WTC11 (cell line): ENCODE results near the gene HDAC10. TPM values are rescaled to one million over a fixed set of nuclear protein-coding genes. Genes with fewer than 3 reads are reported as not detected.

Source experiments
- ATAC-seq: fragments of 200-7000 bp; cut with Tn5 transposase; 2 replicates; pipeline ENCODE4 v1.10.0; 2021; ENCODE audit warnings: mild to moderate bottlenecking, moderate library complexity
- CTCF ChIA-PET: fragments of 300-600 bp; sonication (Branson Sonifier 250); formaldehyde crosslinking; loops from one replicate; lab custom pipeline; 2021; ENCODE audit warnings: antibody characterized with exemption; lab: Charles Lee
- POLR2A ChIA-PET: fragments of 350-600 bp; sonication (Branson Sonifier 250); formaldehyde crosslinking; loops from one replicate; lab custom pipeline; 2021; ENCODE audit warnings: antibody characterized with exemption; lab: Charles Lee
- DNase-seq: peaks from one replicate; pipeline ENCODE4 v3.0.0; 2021; ENCODE audit warnings: low spot score
- H3K27ac Mint-ChIP-seq: 2 replicates; pipeline ENCODE4 v1.8.0; 2021; ENCODE audit warnings: mixed read lengths
- H3K27me3 Mint-ChIP-seq: 2 replicates; pipeline ENCODE4 v1.8.0; 2021; ENCODE audit warnings: low read depth, mild to moderate bottlenecking, moderate library complexity, mixed read lengths
- H3K36me3 Mint-ChIP-seq: 2 replicates; pipeline ENCODE4 v1.8.0; 2021; ENCODE audit warnings: mixed read lengths
- H3K4me1 Mint-ChIP-seq: 2 replicates; pipeline ENCODE4 v1.8.0; 2022; ENCODE audit warnings: mixed read lengths
- H3K4me3 Mint-ChIP-seq: 2 replicates; pipeline ENCODE4 v1.8.0; 2021; ENCODE audit warnings: mild to moderate bottlenecking, moderate library complexity, mixed read lengths
- H3K9me3 Mint-ChIP-seq: 2 replicates; pipeline ENCODE4 v1.8.0; 2021; ENCODE audit warnings: mixed read lengths
- ATF1 ChIP-seq: sonication (generic); formaldehyde crosslinking; IDR thresholded peaks from 2 replicates; pipeline ENCODE4 v1.8.1; 2023; ENCODE audit warnings: mild to moderate bottlenecking, moderate library complexity, missing genetic modification reagents
- E2F5 ChIP-seq: sonication (generic); formaldehyde crosslinking; IDR thresholded peaks from 2 replicates; pipeline ENCODE4 v1.8.1; 2022; ENCODE audit warnings: mild to moderate bottlenecking, moderate library complexity, missing genetic modification reagents
- FOXP4 ChIP-seq: sonication (generic); formaldehyde crosslinking; IDR thresholded peaks from 2 replicates; pipeline ENCODE4 v1.8.0; 2022; ENCODE audit warnings: mild to moderate bottlenecking, missing genetic modification reagents
- GRHL2 ChIP-seq: fragments of 250-450 bp; sonication (Bioruptor Pico); IDR thresholded peaks from 2 replicates; pipeline ENCODE4 v1.8.0; 2022; ENCODE audit warnings: mild to moderate bottlenecking, moderate library complexity; ENCODE audit not compliant: insufficient replicate concordance, severe bottlenecking
- KAT7 ChIP-seq: sonication (generic); formaldehyde crosslinking; IDR thresholded peaks from 2 replicates; pipeline ENCODE4 v1.8.1; 2023; ENCODE audit warnings: missing genetic modification reagents, mild to moderate bottlenecking, borderline replicate concordance
- PREB ChIP-seq: sonication (generic); formaldehyde crosslinking; IDR thresholded peaks from 2 replicates; pipeline ENCODE4 v1.8.1; 2022; ENCODE audit warnings: mild to moderate bottlenecking, missing genetic modification reagents, moderate library complexity, borderline replicate concordance
- PRRX2 ChIP-seq: fragments of 250-450 bp; sonication (Bioruptor Pico); IDR thresholded peaks from 2 replicates; pipeline ENCODE4 v1.8.0; 2021; ENCODE audit warnings: mild to moderate bottlenecking
- SMAD3 ChIP-seq: sonication (generic); formaldehyde crosslinking; IDR thresholded peaks from 2 replicates; pipeline ENCODE4 v1.8.0; 2022; ENCODE audit warnings: missing genetic modification reagents, mild to moderate bottlenecking, borderline replicate concordance
- ZBTB21 ChIP-seq: sonication (generic); formaldehyde crosslinking; IDR thresholded peaks from 2 replicates; pipeline ENCODE4 v1.8.1; 2023; ENCODE audit warnings: mild to moderate bottlenecking, missing genetic modification reagents, borderline replicate concordance
- ZNF138 ChIP-seq: sonication (generic); formaldehyde crosslinking; conservative IDR thresholded peaks from 2 replicates; pipeline ENCODE4 v1.8.1; 2022; ENCODE audit warnings: mild to moderate bottlenecking, moderate library complexity, missing genetic modification reagents
- ZNF425 ChIP-seq: fragments of 250-450 bp; sonication (Bioruptor Pico); conservative IDR thresholded peaks from 2 replicates; pipeline ENCODE4 v1.9.0; 2021; ENCODE audit warnings: mild to moderate bottlenecking
- ZNF512 ChIP-seq: sonication (generic); formaldehyde crosslinking; IDR thresholded peaks from 2 replicates; pipeline ENCODE4 v1.8.1; 2022; ENCODE audit warnings: missing genetic modification reagents, borderline replicate concordance
- ZNF532 ChIP-seq: fragments of 250-450 bp; sonication (Bioruptor Pico); IDR thresholded peaks from 2 replicates; pipeline ENCODE4 v1.9.0; 2021; ENCODE audit warnings: mild to moderate bottlenecking, borderline replicate concordance
- total RNA-seq: library from RNA; stranded (reverse); gene quantifications from 3 replicates; pipeline ENCODE4 v1.2.3, GENCODE V29; 2021

HDAC10 gene
- total RNA-seq, 1 experiment from 2014 or later = 40.9 TPM

- no peak for TF ChIP-seq PREB (CRISPR knock-in tag)
- no peak for TF ChIP-seq PRRX2
Observed at GRCh38 chr22:50264946-50265669, 14.0 kb upstream of the HDAC10 start (continued).

GRCh38 chr22:50264104-50264745 is 13.2 kb upstream of the HDAC10 start:
- Mint-ChIP-seq H3K27me3 (peaks cover 40% of the 10 kb centered on the region), H3K4me1 (peaks cover 8% of the 10 kb centered on the region), H3K9me3 (no peaks in the 10 kb centered on the region), H3K4me3 (no peak overlapping the region), H3K36me3 (no peaks in the 10 kb centered on the region), H3K27ac (no peak overlapping the region)
- ChIA-PET CTCF (interaction anchor here (0.9 to 3.7 kb wide), 3 partner anchors 8 to 77 kb away, joined by 3 to 21 read pairs (median 3); no protein-coding TSS in a partner anchor), POLR2A (no interaction called here)
- DNase-seq (no peak), ATAC-seq (no peak)
- TF ChIP-seq SMAD3 (CRISPR knock-in tag) (no peak), ATF1 (CRISPR knock-in tag) (no peak), KAT7 (CRISPR knock-in tag) (no peak), ZNF425 (CRISPR knock-in tag) (no peak), ZNF138 (CRISPR knock-in tag) (no peak)

GRCh38 chr22:50262973-50263617 is 12.0 kb upstream of the HDAC10 start:
- H3K36me3 Mint-ChIP-seq = no peaks in the 10 kb centered on the region
- H3K4me1 Mint-ChIP-seq = peaks cover 8% of the 10 kb centered on the region
- no peak overlapping the region for H3K4me3 Mint-ChIP-seq
- CTCF ChIA-PET = interaction anchor here (0.9 to 3.7 kb wide), 6 partner anchors 9 to 79 kb away, joined by 3 to 21 read pairs (median 4); partner anchors contain the start of gene HDAC10
- peaks cover 29% of the 10 kb centered on the region for H3K27me3 Mint-ChIP-seq
- DNase-seq (no peak), ATAC-seq (no peak)
- POLR2A ChIA-PET = no interaction called here
- no peaks in the 10 kb centered on the region for H3K9me3 Mint-ChIP-seq
- H3K27ac Mint-ChIP-seq = no peak overlapping the region
- TF ChIP-seq PRRX2 (no peak), ZNF512 (no peak), PREB (CRISPR knock-in tag) (no peak), E2F5 (no peak), FOXP4 (CRISPR knock-in tag) (no peak), ZBTB21 (CRISPR knock-in tag) (no peak), GRHL2 (no peak), ZNF532 (CRISPR knock-in tag) (no peak)
